Stomach (tissue), 9 donors: ENCODE data around the gene BCCIP. TPM values are rescaled to one million over a fixed set of nuclear protein-coding genes. Genes with fewer than 3 reads are reported as not detected.

ENCODE experiments used
- DNase-seq, 2 donors: peaks; one replicate each; pipeline versions ENCODE4 v3.0.0 to v3.0.0-alpha.2; 2013 to 2019
- H3K27ac ChIP-seq, 5 donors: fragments of 200-600 bp in 4 of 5; sonication (generic) in 4 of 5; one replicate each; pipeline ENCODE4 v1.5.1; 2013 to 2019; ENCODE audit warnings: mild to moderate bottlenecking in 1 of 5, moderate library complexity in 1 of 5
- H3K27me3 ChIP-seq, 3 donors: fragments of 200-600 bp; sonication (generic); one replicate each; pipeline ENCODE4 v1.5.1; 2017 to 2019; ENCODE audit warnings: mixed run types in 1 of 3
- H3K36me3 ChIP-seq, 4 donors: fragments of 200-600 bp; sonication (generic); 1 replicate in 3 of 4; 2 replicates in 1 of 4; pipeline ENCODE4 v1.5.1; 2016 to 2019
- H3K4me1 ChIP-seq, 4 donors: fragments of 200-600 bp; sonication (generic); one replicate each; pipeline ENCODE4 v1.5.1; 2016 to 2019
- H3K4me3 ChIP-seq, 4 donors: fragments of 200-600 bp; sonication (generic) in 3 of 4; one replicate each; pipeline ENCODE4 v1.5.1; 2016 to 2019; ENCODE audit warnings: mild to moderate bottlenecking in 1 of 4
- H3K9me3 ChIP-seq, 4 donors: fragments of 200-600 bp; sonication (generic); one replicate each; pipeline ENCODE4 v1.5.1; 2016 to 2019
- CTCF ChIP-seq, 7 experiments: fragments of 450-650 bp in 4 of 7; fragments of 200-600 bp in 3 of 7; sonication (generic) in 3 of 7; IDR thresholded peaks; one replicate each; pipeline ENCODE4 v1.5.1; 2016 to 2019; ENCODE audit warnings: antibody characterized with exemption in 7 of 7, control low read depth in 2 of 7, mild to moderate bottlenecking in 1 of 7
- EP300 ChIP-seq: sonication (generic); formaldehyde crosslinking; IDR thresholded peaks from one replicate; pipeline ENCODE4 v1.6.1; 2017; ENCODE audit warnings: antibody characterized with exemption
- POLR2A ChIP-seq, 4 donors: fragments of 450-650 bp; IDR thresholded peaks; one replicate each; pipeline ENCODE4 v1.6.1; 2016; ENCODE audit warnings: antibody characterized with exemption in 4 of 4, control low read depth in 2 of 4, mild to moderate bottlenecking in 1 of 4, moderate library complexity in 1 of 4
- POLR2AphosphoS5 ChIP-seq, 3 donors: sonication (generic); formaldehyde crosslinking; IDR thresholded peaks; one replicate each; pipeline ENCODE4 v1.6.1; 2016; ENCODE audit warnings: antibody characterized with exemption in 3 of 3
- WGBS, 5 donors: extraction: QIAGEN DNeasy Blood & Tissue Kit in 3 of 5; methylation state at CpG; one replicate each; pipeline versions ENCODE4 v1.1.5 to v1.1.7; 2013 to 2018; 5-methylcytosine and 5-hydroxymethylcytosine counted together
- intact Hi-C: fragments of 100-400 bp; cut with DNase I; formaldehyde crosslinking; loops from one replicate; pipeline ENCODE4 v1.15.1; 2023; ENCODE audit warnings: low total_unique reads
- polyA plus RNA-seq, 3 donors: library from polyadenylated mRNA; stranded (reverse); fragments of 200-250 nt; gene quantifications; one replicate each; pipeline ENCODE4 v1.2.3, GENCODE V29; 2013
- total RNA-seq, 5 donors: library from RNA; depleted of rRNA; stranded (reverse); fragments of >200 nt; gene quantifications; one replicate each; pipeline versions ENCODE4 v1.1.0 to v1.2.3, GENCODE V29; 2014 to 2016
- donor health status: healthy with polysubstance abuse.
- donor health status: Bipolar disorder and iron deficiency.
- donor health status: healthy.

The BCCIP gene
- total and polyA plus RNA-seq, 8 donors, result 4.1 to 75.2 (median 50.9) TPM

DNA sequence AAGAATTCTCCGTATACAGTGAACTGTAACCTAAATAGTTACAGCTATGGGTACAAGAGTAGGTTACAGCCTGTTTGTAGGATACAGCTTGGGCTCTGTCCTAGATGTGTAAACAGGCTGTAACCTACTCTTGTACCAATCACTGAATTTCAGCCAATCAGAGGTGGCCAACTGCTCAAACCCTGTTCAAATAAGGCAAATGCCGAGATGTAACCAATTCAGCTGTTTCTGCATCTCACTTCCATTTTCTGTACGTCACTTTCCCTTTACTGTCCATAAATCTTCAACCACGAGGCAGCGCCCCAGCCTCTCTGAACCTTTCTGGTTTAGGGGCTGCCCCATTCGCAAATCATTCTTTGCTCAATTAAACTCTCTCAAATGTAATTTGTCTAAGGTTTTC is 39.4 kb upstream of the BCCIP start:
- DNase-seq, result no peak
- Histone ChIP-seq H3K36me3 (peaks cover 0 to 31% (median 14%) of the 10 kb centered on the region in 4 donors), H3K4me3 (no peak overlapping the region), H3K27ac (no peak overlapping the region), H3K9me3 (no peaks in the 10 kb centered on the region), H3K27me3 (no peaks in the 10 kb centered on the region), H3K4me1 (no peaks in the 10 kb centered on the region)
- TF ChIP-seq EP300 (no peak), POLR2AphosphoS5 (IDR thresholded peaks at IDR 0.05) (no peak), POLR2A (IDR thresholded peaks at IDR 0.05) (no peak), CTCF (IDR thresholded peaks at IDR 0.05) (no peak)
- intact Hi-C loops, result no loop called here
- WGBS, 5 donors, result 75 to 86% (median 80%) methylated on average over 6 of the region's 6 CpGs

DNA sequence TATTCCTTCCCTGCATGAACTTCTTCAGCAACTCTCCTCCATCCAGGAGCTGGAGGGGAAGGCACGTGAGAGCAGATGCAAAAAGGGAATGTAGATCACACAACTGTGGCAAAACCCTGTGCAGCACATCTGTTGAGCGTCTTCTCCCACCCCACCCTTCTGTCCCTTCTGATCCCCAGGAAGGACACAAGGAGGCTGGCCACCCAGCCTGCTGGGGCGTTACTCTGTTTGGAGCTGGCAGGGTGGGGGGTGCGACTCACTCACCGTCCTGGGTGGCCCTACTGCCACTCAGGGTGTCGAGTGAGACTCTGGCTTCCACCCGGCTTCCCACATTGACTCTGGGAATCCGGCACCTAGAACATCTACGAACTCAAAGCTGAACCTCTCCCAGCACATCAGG is 37.6 kb upstream of the BCCIP start:
- WGBS, 5 donors, result 73 to 84% (median 77%) methylated on average over 9 of the region's 9 CpGs
- H3K27ac ChIP-seq, result no peak overlapping the region
- DNase-seq, result no peak
- intact Hi-C loops, result no loop called here
- H3K4me3 ChIP-seq, result no peak overlapping the region
- no peaks in the 10 kb centered on the region for H3K27me3 ChIP-seq
- no peaks in the 10 kb centered on the region for H3K4me1 ChIP-seq
- no peaks in the 10 kb centered on the region for H3K9me3 ChIP-seq
- peaks cover 0 to 43% (median 25%) of the 10 kb centered on the region in 4 donors for H3K36me3 ChIP-seq
- no peak for TF ChIP-seq CTCF (IDR thresholded peaks at IDR 0.05)
- TF ChIP-seq POLR2AphosphoS5 (IDR thresholded peaks at IDR 0.05), result no peak
- TF ChIP-seq POLR2A (IDR thresholded peaks at IDR 0.05), result no peak
- TF ChIP-seq EP300, result no peak

DNA sequence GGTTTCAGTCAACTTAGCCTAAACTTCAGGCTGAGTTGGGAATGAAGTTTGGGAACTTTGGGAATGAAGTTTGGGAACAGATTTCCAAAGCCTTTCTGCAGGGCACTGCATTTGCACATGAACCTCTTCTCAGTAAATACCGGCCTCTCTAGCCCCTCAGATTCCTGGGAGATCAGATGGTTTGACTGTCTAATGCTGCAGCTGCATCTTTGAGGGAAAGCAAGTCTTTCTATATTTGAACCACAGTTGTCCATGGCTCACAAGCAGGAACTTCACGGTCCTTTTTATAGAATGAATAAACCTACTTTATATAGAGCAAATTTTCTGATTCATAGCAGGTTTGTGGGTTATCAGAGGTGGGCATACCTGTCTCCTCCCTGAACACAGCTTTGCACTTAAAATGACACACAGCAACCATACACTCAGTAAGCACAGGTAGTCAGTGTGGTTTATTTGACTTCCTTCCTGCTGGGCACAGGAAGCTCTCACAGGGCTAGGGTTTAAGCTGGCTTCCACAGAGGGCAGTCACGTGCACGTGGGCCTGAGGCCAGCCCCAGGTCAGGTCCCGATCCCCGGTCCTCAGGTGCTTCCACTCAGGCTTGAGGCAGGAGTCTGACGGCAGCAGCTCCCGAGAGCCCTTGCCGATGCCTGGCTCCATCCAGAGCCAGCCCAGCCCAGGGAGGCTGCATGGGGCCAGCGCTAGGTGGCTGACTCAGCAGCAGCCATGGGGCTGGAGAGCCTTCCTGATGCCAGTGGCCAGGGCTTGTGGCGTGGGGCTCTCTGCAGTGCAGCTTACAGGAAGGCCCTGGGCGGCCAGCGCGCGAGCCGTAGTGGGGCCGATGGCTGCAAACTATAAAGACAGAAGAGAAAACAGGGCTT is 35.0 kb upstream of the BCCIP start:
- 79 to 87% (median 84%) methylated on average over 9 to 17 of the region's 17 CpGs for WGBS, 5 donors
- H3K4me3 ChIP-seq, result no peak overlapping the region
- DNase-seq, result no peak
- no peaks in the 10 kb centered on the region for H3K4me1 ChIP-seq
- no peak overlapping the region for H3K27ac ChIP-seq
- intact Hi-C loops, result no loop called here
- H3K9me3 ChIP-seq, result no peaks in the 10 kb centered on the region
- H3K36me3 ChIP-seq, result peaks cover 10 to 62% (median 48%) of the 10 kb centered on the region in 4 donors
- TF ChIP-seq POLR2A (IDR thresholded peaks at IDR 0.05), result no peak
- no peak for TF ChIP-seq EP300
- TF ChIP-seq POLR2AphosphoS5 (IDR thresholded peaks at IDR 0.05), result no peak
- TF ChIP-seq CTCF (IDR thresholded peaks at IDR 0.05), result no peak
- no peaks in the 10 kb centered on the region for H3K27me3 ChIP-seq

- Histone ChIP-seq H3K4me3 (no peak overlapping the region), H3K36me3 (peaks cover 32 to 93% (median 88%) of the 10 kb centered on the region in 4 donors), H3K27ac (no peak overlapping the region), H3K9me3 (no peaks in the 10 kb centered on the region), H3K4me1 (no peaks in the 10 kb centered on the region), H3K27me3 (no peaks in the 10 kb centered on the region)
- no peak for DNase-seq
- intact Hi-C loops, result no loop called here
- WGBS, 5 donors, result 83 to 91% (median 90%) methylated on average over 13 to 14 of the region's 14 CpGs
- TF ChIP-seq CTCF (IDR thresholded peaks at IDR 0.05), result no peak
- TF ChIP-seq EP300, result no peak
- TF ChIP-seq POLR2AphosphoS5 (IDR thresholded peaks at IDR 0.05), result no peak
These were observed 30.7 kb upstream of the BCCIP start for GRCh38 chr10:125792342-125793300.
